Epithelial cell of proximal tubule (primary cell): Measurements from ENCODE around the gene INSIG2. TPM values are rescaled to one million over a fixed set of nuclear protein-coding genes. Genes with fewer than 3 reads are reported as not detected.
A peak's percentile ranks its signal among the peaks of the same experiment; 100 is the strongest.

Source experiments
- DNase-seq: peaks from one replicate; pipeline ENCODE4 v3.0.0-alpha.2; 2011; ENCODE audit warnings: low read depth
- H3K4me3 ChIP-seq: 2 replicates; pipeline ENCODE4 v1.5.1; 2011; ENCODE audit warnings: low read depth, mild to moderate bottlenecking, low read length
- CTCF ChIP-seq: conservative IDR thresholded peaks from 2 replicates; pipeline ENCODE4 v1.5.1; 2012; ENCODE audit warnings: low read depth, mild to moderate bottlenecking, low read length
- total RNA-seq: library from RNA; depleted of rRNA; stranded (reverse); fragments of >200 nt; gene quantifications from 2 replicates; pipeline ENCODE4 v1.2.3, GENCODE V29; 2015

The INSIG2 gene
- total RNA-seq, result 6.3 and 9.1 TPM in 2 replicates

- TF ChIP-seq CTCF, result peak; percentile 28
- DNase-seq, result peak; percentile 86
- H3K4me3 ChIP-seq, result peak within 1 kb of the TSS; percentile 86
Measured at GRCh38 chr2:118088051-118089024, at the start of gene INSIG2. INSIG2 (plus strand) TSS chr2:118088471; CDS start chr2:118096557, 8,086 bp downstream.

- TF ChIP-seq CTCF, result no peak
- H3K4me3 ChIP-seq, result no peak overlapping the region
- DNase-seq, result no peak
Measured at GRCh38 chr2:118040891-118041290, 47.4 kb upstream of the INSIG2 start.

GRCh38 chr2:118044103-118044716 lies 44.1 kb upstream of the INSIG2 start:
- DNase-seq, result no peak
- no peak overlapping the region for H3K4me3 ChIP-seq
- no peak for TF ChIP-seq CTCF

- TF ChIP-seq CTCF, result no peak
- no peak for DNase-seq
Measured at GRCh38 chr2:118044854-118045253, 43.4 kb upstream of the INSIG2 start.

GRCh38 chr2:118045286-118045685 lies 43.0 kb upstream of the INSIG2 start:
- H3K4me3 ChIP-seq, result no peak overlapping the region
- no peak for TF ChIP-seq CTCF
- no peak for DNase-seq

More at GRCh38 chr2:118044854-118045253, 43.4 kb upstream of the INSIG2 start:
- H3K4me3 ChIP-seq, result no peak overlapping the region

- DNase-seq, result no peak
- peak; percentile 69 for TF ChIP-seq CTCF
- no peak overlapping the region for H3K4me3 ChIP-seq
Measured at GRCh38 chr2:118046634-118047210, 41.5 kb upstream of the INSIG2 start.
